NCI-H1092 (cell line): ENCODE measurements around the gene LHFPL2.
A peak's percentile ranks its signal among the peaks of the same experiment; 100 is the strongest.

Experiments
- DNase-seq: peaks from one replicate; lab custom pipeline; 2025; lab: John Stamatoyannopoulos, UW

The LHFPL2 gene

GRCh38 chr5:78595458-78595921, 53.1 kb downstream of the LHFPL2 start:
- DNase-seq: no peak

GRCh38 chr5:78594610-78595457, 53.7 kb downstream of the LHFPL2 start:
- DNase-seq: no peak

- no peak for DNase-seq
Measured at GRCh38 chr5:78594021-78594420, 54.6 kb downstream of the LHFPL2 start.

GRCh38 chr5:78593465-78593864, 55.1 kb downstream of the LHFPL2 start:
- no peak for DNase-seq

- DNase-seq: no peak
Measured at GRCh38 chr5:78592735-78593386, 55.7 kb downstream of the LHFPL2 start.

- no peak for DNase-seq
Measured at GRCh38 chr5:78591972-78592700, 56.4 kb downstream of the LHFPL2 start.

- DNase-seq: no peak
Measured at GRCh38 chr5:78591138-78591612, 57.4 kb downstream of the LHFPL2 start.

GRCh38 chr5:78589923-78590322, 58.6 kb downstream of the LHFPL2 start:
- no peak for DNase-seq

- DNase-seq: no peak
Measured at GRCh38 chr5:78588507-78588906, 60.1 kb downstream of the LHFPL2 start.

GRCh38 chr5:78587775-78588291, 60.7 kb downstream of the LHFPL2 start:
- DNase-seq: no peak

- no peak for DNase-seq
Measured at GRCh38 chr5:78587081-78587774, 61.3 kb downstream of the LHFPL2 start.

GRCh38 chr5:78586251-78586650, 62.3 kb downstream of the LHFPL2 start:
- DNase-seq: no peak

- no peak for DNase-seq
Measured at GRCh38 chr5:78578015-78578414, 70.6 kb downstream of the LHFPL2 start.

- DNase-seq: no peak
Measured at GRCh38 chr5:78577071-78577807, 71.3 kb downstream of the LHFPL2 start.

GRCh38 chr5:78576376-78576775, 72.2 kb downstream of the LHFPL2 start:
- DNase-seq: no peak

- no peak for DNase-seq
Measured at GRCh38 chr5:78574731-78575161, 73.8 kb downstream of the LHFPL2 start.

- DNase-seq: no peak
Measured at GRCh38 chr5:78574131-78574673, 74.4 kb downstream of the LHFPL2 start.

GRCh38 chr5:78573318-78573717, 75.3 kb downstream of the LHFPL2 start:
- no peak for DNase-seq

GRCh38 chr5:78570646-78571045, 77.9 kb downstream of the LHFPL2 start:
- DNase-seq: no peak

GRCh38 chr5:78569441-78569840, 79.1 kb downstream of the LHFPL2 start:
- peak; percentile 38 for DNase-seq

GRCh38 chr5:78568676-78569075, 79.9 kb downstream of the LHFPL2 start:
- DNase-seq: no peak
